Measurements from ENCODE around the gene NAALADL1. TPM values are rescaled to one million over a fixed set of nuclear protein-coding genes. Genes with fewer than 3 reads are reported as not detected.

The NAALADL1 gene
- total RNA-seq, 4 donors from 2014 or later, result 13.8 to 105 (median 75.6) TPM; not detected in 1

GRCh38 chr11:65053827-65054508 lies 4.4 kb downstream of the NAALADL1 start:
- H3K9me3 ChIP-seq, result no peaks in the 10 kb centered on the region
- intact Hi-C loops (cut with DNase I; ENCODE audit: low total_unique reads) (no loop called here), in situ Hi-C loops (cut with MboI; ENCODE audit: low pct_ligation_motif_present in 1 of 4, low pct_unique_long_range_greater_than_20kb in 1 of 4, low sequenced_read_pairs in 3 of 4) (no loop called here)
- DNase-seq, result no peak
- TF ChIP-seq CTCF (IDR thresholded peaks at IDR 0.05) (no peak), POLR2AphosphoS5 (IDR thresholded peaks at IDR 0.05) (no peak), POLR2A (IDR thresholded peaks at IDR 0.05) (no peak), EP300 (IDR thresholded peaks at IDR 0.05; ENCODE audit: low read depth) (no peak)
- peaks cover 0 to 3% (median 0%) of the 10 kb centered on the region in 4 donors for H3K4me1 ChIP-seq
- H3K4me3 ChIP-seq, result no peak overlapping the region
- H3K36me3 ChIP-seq, result no peaks in the 10 kb centered on the region
- no peaks in the 10 kb centered on the region for H3K27me3 ChIP-seq
- WGBS, 2 donors (ENCODE audit: low coverage in 1 of 2), result 40 to 43% methylated on average over 2 to 8 of the region's 8 CpGs
- no peak overlapping the region for H3K27ac ChIP-seq

- H3K9me3 ChIP-seq, result no peaks in the 10 kb centered on the region
- in situ Hi-C loops (cut with MboI; ENCODE audit: low pct_ligation_motif_present in 1 of 4, low pct_unique_long_range_greater_than_20kb in 1 of 4, low sequenced_read_pairs in 3 of 4) (no loop called here), intact Hi-C loops (cut with DNase I; ENCODE audit: low total_unique reads) (no loop called here)
- H3K4me3 ChIP-seq, result no peak overlapping the region
- no peaks in the 10 kb centered on the region for H3K36me3 ChIP-seq
- DNase-seq, result no peak
- no peak overlapping the region for H3K27ac ChIP-seq
- WGBS, 2 donors (ENCODE audit: low coverage in 1 of 2), result 52 to 76% methylated on average over 2 to 9 of the region's 9 CpGs
- H3K27me3 ChIP-seq, result no peaks in the 10 kb centered on the region
- TF ChIP-seq POLR2A (IDR thresholded peaks at IDR 0.05) (no peak), EP300 (IDR thresholded peaks at IDR 0.05; ENCODE audit: low read depth) (no peak), CTCF (IDR thresholded peaks at IDR 0.05) (no peak), POLR2AphosphoS5 (IDR thresholded peaks at IDR 0.05) (no peak)
- H3K4me1 ChIP-seq, result peaks cover 0 to 13% (median 6%) of the 10 kb centered on the region in 4 donors
These were observed 6.9 kb downstream of the NAALADL1 start for GRCh38 chr11:65051398-65051858.

GRCh38 chr11:65047581-65048422 lies 10.6 kb downstream of the NAALADL1 start:
- in situ Hi-C loops (cut with MboI; ENCODE audit: low pct_ligation_motif_present in 1 of 4, low pct_unique_long_range_greater_than_20kb in 1 of 4, low sequenced_read_pairs in 3 of 4) (no loop called here), intact Hi-C loops (cut with DNase I; ENCODE audit: low total_unique reads) (no loop called here)
- no peaks in the 10 kb centered on the region for H3K36me3 ChIP-seq
- 36 to 60% methylated on average over 2 to 52 of the region's 56 CpGs for WGBS, 2 donors (ENCODE audit: low coverage in 1 of 2)
- DNase-seq, result no peak
- H3K4me1 ChIP-seq, result peaks cover 0 to 26% (median 10%) of the 10 kb centered on the region in 4 donors
- H3K9me3 ChIP-seq, result no peaks in the 10 kb centered on the region
- H3K27me3 ChIP-seq, result no peaks in the 10 kb centered on the region
- peak overlapping the region; percentile 16 to 52 (median 30) for H3K4me3 ChIP-seq
- H3K27ac ChIP-seq, result peak overlapping the region; percentile 20 to 39 (median 34)
- TF ChIP-seq EP300 (IDR thresholded peaks at IDR 0.05; ENCODE audit: low read depth), result no peak
- TF ChIP-seq POLR2AphosphoS5 (IDR thresholded peaks at IDR 0.05), result no peak
- TF ChIP-seq POLR2A (IDR thresholded peaks at IDR 0.05), result no peak
- no peak for TF ChIP-seq CTCF (IDR thresholded peaks at IDR 0.05)

GRCh38 chr11:65045728-65046127 lies 12.6 kb downstream of the NAALADL1 start:
- Histone ChIP-seq H3K27ac (no peak overlapping the region), H3K4me1 (peaks cover 5 to 38% (median 21%) of the 10 kb centered on the region in 4 donors), H3K9me3 (no peaks in the 10 kb centered on the region), H3K36me3 (no peaks in the 10 kb centered on the region), H3K27me3 (no peaks in the 10 kb centered on the region), H3K4me3 (no peak overlapping the region)
- DNase-seq, result no peak
- 92% methylated on average over 6 of the region's 7 CpGs; no CpG with 5 or more reads in 1 of the 2 donors for WGBS, 2 donors (ENCODE audit: low coverage in 1 of 2)
- in situ Hi-C loops (cut with MboI; ENCODE audit: low pct_ligation_motif_present in 1 of 4, low pct_unique_long_range_greater_than_20kb in 1 of 4, low sequenced_read_pairs in 3 of 4) (no loop called here), intact Hi-C loops (cut with DNase I; ENCODE audit: low total_unique reads) (no loop called here)
- TF ChIP-seq POLR2A (IDR thresholded peaks at IDR 0.05) (no peak), POLR2AphosphoS5 (IDR thresholded peaks at IDR 0.05) (no peak), CTCF (IDR thresholded peaks at IDR 0.05) (no peak), EP300 (IDR thresholded peaks at IDR 0.05; ENCODE audit: low read depth) (no peak)

Measured in transverse colon (tissue), 4 donors.